ENCODE measurements around the gene ZSCAN10. TPM values are rescaled to one million over a fixed set of nuclear protein-coding genes. Genes with fewer than 3 reads are reported as not detected.
"Not testable (repeated sequence)": the region's sequence is repeated elsewhere in the genome, so short reads cannot be mapped to it uniquely, and the experiment has no call there.

The ZSCAN10 gene
- total RNA-seq, 1 donor from 2014 or later: 0.10 TPM

- peak; percentile 64 for ATAC-seq
- no peak for DNase-seq (ENCODE audit: low spot score)
Observed at GRCh38 chr16:3086596-3087242, 12.4 kb downstream of the ZSCAN10 start.

GRCh38 chr16:3085868-3086595 is 13.1 kb downstream of the ZSCAN10 start:
- DNase-seq (ENCODE audit: low spot score) (no peak), ATAC-seq (no peak)

- DNase-seq (ENCODE audit: low spot score): no peak
- no peak for ATAC-seq
Observed at GRCh38 chr16:3084969-3085670, 14.0 kb downstream of the ZSCAN10 start.

GRCh38 chr16:3084491-3084890 is 14.6 kb downstream of the ZSCAN10 start:
- no peak for DNase-seq (ENCODE audit: low spot score)
- no peak for ATAC-seq

GRCh38 chr16:3083408-3083807 is 15.7 kb downstream of the ZSCAN10 start:
- ATAC-seq; DNase-seq (ENCODE audit: low spot score): not testable (repeated sequence)

GRCh38 chr16:3081957-3082356 is 17.1 kb downstream of the ZSCAN10 start:
- not testable (repeated sequence) for DNase-seq (ENCODE audit: low spot score); ATAC-seq

- no peak for ATAC-seq
- no peak for DNase-seq (ENCODE audit: low spot score)
Observed at GRCh38 chr16:3080024-3080423, 19.1 kb downstream of the ZSCAN10 start.

GRCh38 chr16:3076577-3076976 is 22.5 kb downstream of the ZSCAN10 start:
- ATAC-seq (no peak), DNase-seq (ENCODE audit: low spot score) (no peak)

- ATAC-seq; DNase-seq (ENCODE audit: low spot score): not testable (repeated sequence)
Observed at GRCh38 chr16:3075946-3076345, 23.1 kb downstream of the ZSCAN10 start.

GRCh38 chr16:3075523-3075915 is 23.6 kb downstream of the ZSCAN10 start:
- ATAC-seq (peak; percentile 47), DNase-seq (ENCODE audit: low spot score) (no peak)

- ATAC-seq (no peak), DNase-seq (ENCODE audit: low spot score) (no peak)
Observed at GRCh38 chr16:3074860-3075522, 24.1 kb downstream of the ZSCAN10 start.

- no peak for DNase-seq (ENCODE audit: low spot score)
- ATAC-seq: no peak
Observed at GRCh38 chr16:3073448-3073847, 25.6 kb downstream of the ZSCAN10 start.

- DNase-seq (ENCODE audit: low spot score); ATAC-seq: not testable (repeated sequence)
Observed at GRCh38 chr16:3072576-3073263, 26.4 kb downstream of the ZSCAN10 start.

GRCh38 chr16:3072148-3072547 is 26.9 kb downstream of the ZSCAN10 start:
- DNase-seq (ENCODE audit: low spot score); ATAC-seq: not testable (repeated sequence)

- no peak for DNase-seq (ENCODE audit: low spot score)
Observed at GRCh38 chr16:3071655-3072054, 27.4 kb downstream of the ZSCAN10 start.

GRCh38 chr16:3070608-3071111 is 28.4 kb downstream of the ZSCAN10 start:
- ATAC-seq: no peak
- DNase-seq (ENCODE audit: low spot score): no peak

More at GRCh38 chr16:3071655-3072054, 27.4 kb downstream of the ZSCAN10 start:
- no peak for ATAC-seq

- ATAC-seq; DNase-seq (ENCODE audit: low spot score): not testable (repeated sequence)
Observed at GRCh38 chr16:3069146-3069545, 29.9 kb downstream of the ZSCAN10 start.

- DNase-seq (ENCODE audit: low spot score): no peak
- no peak for ATAC-seq
Observed at GRCh38 chr16:3068487-3068886, 30.6 kb downstream of the ZSCAN10 start.

GRCh38 chr16:3066440-3066748 is 32.7 kb downstream of the ZSCAN10 start:
- ATAC-seq: no peak

GRCh38 chr16:3065742-3066439 is 33.2 kb downstream of the ZSCAN10 start:
- peak; percentile 66 for DNase-seq (ENCODE audit: low spot score)
- peak; percentile 50 for ATAC-seq

More at GRCh38 chr16:3066440-3066748, 32.7 kb downstream of the ZSCAN10 start:
- no peak for DNase-seq (ENCODE audit: low spot score)
